ENCODE measurements around the gene TAF5L. TPM values are rescaled to one million over a fixed set of nuclear protein-coding genes. Genes with fewer than 3 reads are reported as not detected.

TAF5L gene
- polyA plus RNA-seq (2011; rRNA removed) (17.3 and 17.9 TPM in 2 replicates), polyA minus RNA-seq (2011; rRNA and poly(A)+ RNA removed) (23.3 and 28.7 TPM in 2 replicates)

DNA sequence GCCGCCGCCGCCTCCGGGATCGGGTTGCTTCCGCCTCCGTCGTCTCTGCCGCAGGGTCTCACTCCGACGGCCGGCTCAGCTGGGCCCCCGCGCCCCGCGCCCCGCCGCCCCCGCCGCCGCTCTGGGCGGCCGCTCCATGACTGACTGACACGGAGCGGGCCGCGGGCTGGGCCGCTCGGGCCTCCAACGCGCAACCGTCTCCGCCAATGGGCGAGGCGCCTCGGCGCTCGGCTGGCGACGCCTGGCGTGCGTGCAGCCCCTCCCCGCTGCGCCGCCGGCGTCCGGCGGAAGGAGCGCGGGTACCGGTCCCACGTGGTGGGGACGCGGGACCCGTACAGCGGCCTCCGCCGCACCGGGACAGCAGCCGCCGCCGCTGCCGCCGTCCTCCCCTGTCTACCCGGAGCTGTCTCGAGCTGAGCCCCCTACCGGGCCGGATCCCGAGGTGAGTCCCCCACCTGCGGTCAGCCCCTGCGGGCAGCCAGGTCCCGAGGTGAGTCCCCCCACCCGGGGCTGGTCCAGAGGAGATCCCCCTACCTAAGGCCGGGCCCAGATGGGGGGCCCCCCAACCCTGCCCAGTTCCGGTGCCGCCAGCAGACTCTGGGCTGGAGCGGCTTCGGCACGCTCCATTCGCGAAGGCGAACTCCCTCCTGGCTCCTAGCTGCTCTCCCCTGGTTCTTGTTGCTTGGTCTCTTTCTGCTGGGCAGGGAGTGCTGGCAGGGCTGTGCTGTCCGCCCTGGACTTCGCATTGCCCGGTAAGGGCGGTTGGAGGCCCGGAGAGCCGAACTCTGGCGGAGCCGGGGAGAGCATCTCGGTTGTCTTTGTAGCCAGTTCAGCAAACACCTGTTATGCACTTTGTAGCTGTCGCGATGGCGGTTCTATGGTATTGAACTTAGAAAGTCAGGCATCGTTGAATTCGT, at the start of gene TAF5L, which contains the start of gene URB2:
TSS of gene TAF5L (minus strand) at position 208 of the 917 bp plus-strand sequence. CDS start 11,640 bp downstream, outside the sequence.
TSS of gene URB2 (plus strand) at position 333 of the 917 bp plus-strand sequence. CDS start 1,387 bp downstream, outside the sequence.
- peaks cover 3% of the 10 kb centered on the region; the same call in 1 of the 2 replicates for H3K9me3 ChIP-seq (ENCODE audit: control insufficient read depth, insufficient read depth, low read length)
- peak within 1 kb of the TSS; percentile 66 for H3K27ac ChIP-seq (ENCODE audit: low read depth, low read length)
- DNase-seq (ENCODE audit: low read depth, low spot score), result peak; percentile 65
- POLR2A ChIA-PET, result interaction anchor here (1.2 to 1.4 kb wide), 2 partner anchors 29 to 67 kb away, joined by 4 to 10 read pairs; partner anchors contain the start of gene ABCB10
- H3K4me3 ChIP-seq (ENCODE audit: low read depth, low read length), result peak within 1 kb of the TSS; percentile 93
- TF ChIP-seq, protein P1, sequence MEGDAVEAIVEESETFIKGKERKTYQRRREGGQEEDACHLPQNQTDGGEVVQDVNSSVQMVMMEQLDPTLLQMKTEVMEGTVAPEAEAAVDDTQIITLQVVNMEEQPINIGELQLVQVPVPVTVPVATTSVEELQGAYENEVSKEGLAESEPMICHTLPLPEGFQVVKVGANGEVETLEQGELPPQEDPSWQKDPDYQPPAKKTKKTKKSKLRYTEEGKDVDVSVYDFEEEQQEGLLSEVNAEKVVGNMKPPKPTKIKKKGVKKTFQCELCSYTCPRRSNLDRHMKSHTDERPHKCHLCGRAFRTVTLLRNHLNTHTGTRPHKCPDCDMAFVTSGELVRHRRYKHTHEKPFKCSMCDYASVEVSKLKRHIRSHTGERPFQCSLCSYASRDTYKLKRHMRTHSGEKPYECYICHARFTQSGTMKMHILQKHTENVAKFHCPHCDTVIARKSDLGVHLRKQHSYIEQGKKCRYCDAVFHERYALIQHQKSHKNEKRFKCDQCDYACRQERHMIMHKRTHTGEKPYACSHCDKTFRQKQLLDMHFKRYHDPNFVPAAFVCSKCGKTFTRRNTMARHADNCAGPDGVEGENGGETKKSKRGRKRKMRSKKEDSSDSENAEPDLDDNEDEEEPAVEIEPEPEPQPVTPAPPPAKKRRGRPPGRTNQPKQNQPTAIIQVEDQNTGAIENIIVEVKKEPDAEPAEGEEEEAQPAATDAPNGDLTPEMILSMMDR (IDR thresholded peaks at IDR 0.05; ENCODE audit: low read depth, low read length), result no peak
- CTCF ChIA-PET, result interaction anchor here (0.6 to 3.0 kb wide), 3 partner anchors 11 to 68 kb away, joined by 3 to 18 read pairs (median 15); partner anchors contain the start of gene ABCB10
- H3K27me3 ChIP-seq (ENCODE audit: control insufficient read depth, insufficient read depth, low read length), result no peaks in the 10 kb centered on the region

DNA sequence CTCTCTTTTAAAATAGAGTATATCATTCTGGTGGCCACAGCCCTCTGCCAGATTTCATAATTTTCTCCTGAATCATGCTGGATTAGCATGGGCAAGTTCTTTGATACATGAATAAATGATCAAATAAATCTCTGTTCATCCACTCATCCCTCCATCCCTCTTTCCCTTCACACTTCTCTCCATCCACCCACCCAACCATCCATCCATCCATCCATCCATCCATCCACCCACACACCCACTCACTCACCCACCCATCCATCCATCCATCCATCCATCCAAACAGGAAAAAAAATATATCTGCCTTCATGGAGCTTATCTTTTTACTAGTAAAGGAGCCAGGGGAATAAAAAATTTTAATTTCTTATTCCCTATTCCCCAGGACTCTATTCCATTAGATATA, 49.5 kb upstream of the TAF5L start:
- CTCF ChIA-PET, result no interaction called here
- TF ChIP-seq, protein P1 (IDR thresholded peaks at IDR 0.05; ENCODE audit: low read depth, low read length), result no peak
- Histone ChIP-seq H3K4me3 (ENCODE audit: low read depth, low read length) (no peak overlapping the region), H3K27me3 (ENCODE audit: control insufficient read depth, insufficient read depth, low read length) (no peaks in the 10 kb centered on the region), H3K27ac (ENCODE audit: low read depth, low read length) (no peak overlapping the region), H3K9me3 (ENCODE audit: control insufficient read depth, insufficient read depth, low read length) (no peaks in the 10 kb centered on the region)
- POLR2A ChIA-PET, result interaction anchor here (0.7 kb wide), 1 partner anchor 12 kb away, joined by 4 read pairs; no protein-coding TSS in a partner anchor
- no peak for DNase-seq (ENCODE audit: low read depth, low spot score)

DNA sequence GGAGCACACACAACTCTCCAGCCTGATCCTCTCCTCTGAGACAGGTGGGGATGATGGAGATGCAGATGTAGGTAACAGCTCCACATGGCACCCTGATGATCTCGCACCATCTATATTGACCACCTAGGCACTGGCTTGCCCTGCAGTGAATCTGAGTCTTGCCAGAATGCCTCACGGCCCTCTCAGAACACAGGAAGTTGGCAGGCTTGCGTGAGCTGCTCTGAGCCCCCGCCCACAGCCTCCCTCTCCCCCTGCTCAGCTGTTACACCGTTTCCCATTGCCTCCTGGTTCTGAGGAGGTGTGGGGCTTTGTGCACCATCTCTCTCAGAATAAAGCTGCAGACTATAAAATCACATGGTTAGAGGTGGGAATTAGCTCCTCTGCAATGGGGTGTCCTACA, 48.1 kb upstream of the TAF5L start:
- CTCF ChIA-PET, result interaction anchor here (2.8 kb wide), 1 partner anchor 14 kb away, joined by 14 read pairs; no protein-coding TSS in a partner anchor
- no peak overlapping the region for H3K4me3 ChIP-seq (ENCODE audit: low read depth, low read length)

DNA sequence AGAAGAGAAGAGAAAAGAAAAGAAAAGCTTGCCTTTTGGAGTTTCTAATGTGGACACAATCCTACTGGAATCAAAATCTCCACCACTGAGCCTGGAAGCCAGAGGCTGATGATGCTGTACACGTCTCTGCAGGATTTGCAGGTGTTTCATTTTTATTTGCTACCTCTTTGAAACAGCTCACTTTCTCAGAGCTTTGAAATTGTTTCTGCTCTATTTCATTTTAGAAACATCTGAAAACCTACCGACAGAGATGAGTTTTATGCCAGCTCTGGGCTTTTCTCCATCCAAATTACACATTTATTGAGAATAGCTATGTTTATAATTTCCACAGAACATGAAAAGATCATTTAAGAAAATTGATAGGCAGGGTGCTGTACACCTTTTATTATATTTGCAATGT, 46.3 kb upstream of the TAF5L start:
- H3K27ac ChIP-seq (ENCODE audit: low read depth, low read length), result no peak overlapping the region
- H3K9me3 ChIP-seq (ENCODE audit: control insufficient read depth, insufficient read depth, low read length), result no peaks in the 10 kb centered on the region
- DNase-seq (ENCODE audit: low read depth, low spot score), result no peak
- no peaks in the 10 kb centered on the region for H3K27me3 ChIP-seq (ENCODE audit: control insufficient read depth, insufficient read depth, low read length)
- CTCF ChIA-PET, result interaction anchor here (0.7 to 2.8 kb wide), 2 partner anchors 12 to 344 kb away, joined by 3 to 14 read pairs; no protein-coding TSS in a partner anchor
- TF ChIP-seq, protein P1 (IDR thresholded peaks at IDR 0.05; ENCODE audit: low read depth, low read length), result no peak
- POLR2A ChIA-PET, result no interaction called here
- no peak overlapping the region for H3K4me3 ChIP-seq (ENCODE audit: low read depth, low read length)

More for the DNA sequence above, 48.1 kb upstream of the TAF5L start:
- POLR2A ChIA-PET, result no interaction called here
- Histone ChIP-seq H3K27ac (ENCODE audit: low read depth, low read length) (no peak overlapping the region), H3K27me3 (ENCODE audit: control insufficient read depth, insufficient read depth, low read length) (no peaks in the 10 kb centered on the region), H3K9me3 (ENCODE audit: control insufficient read depth, insufficient read depth, low read length) (no peaks in the 10 kb centered on the region)
- TF ChIP-seq, protein P1 (IDR thresholded peaks at IDR 0.05; ENCODE audit: low read depth, low read length), result no peak
- DNase-seq (ENCODE audit: low read depth, low spot score), result no peak
